GM19351 (cell line): Measurements from ENCODE around the gene MRPL55.

ENCODE experiments used
- ATAC-seq: cut with Tn5 transposase; IDR thresholded peaks from one replicate; pipeline ENCODE4 v1.9.1; 2021; ENCODE audit warnings: mild to moderate bottlenecking, moderate library complexity; ENCODE audit not compliant: unreplicated experiment

MRPL55 gene

GRCh38 chr1:228109073-228109961 lies at the start of gene MRPL55:
Gene MRPL55 (minus strand): TSS chr1:228109299. CDS start chr1:228108260, 1,039 bp downstream.
- peak; percentile 88 for ATAC-seq

DNA sequence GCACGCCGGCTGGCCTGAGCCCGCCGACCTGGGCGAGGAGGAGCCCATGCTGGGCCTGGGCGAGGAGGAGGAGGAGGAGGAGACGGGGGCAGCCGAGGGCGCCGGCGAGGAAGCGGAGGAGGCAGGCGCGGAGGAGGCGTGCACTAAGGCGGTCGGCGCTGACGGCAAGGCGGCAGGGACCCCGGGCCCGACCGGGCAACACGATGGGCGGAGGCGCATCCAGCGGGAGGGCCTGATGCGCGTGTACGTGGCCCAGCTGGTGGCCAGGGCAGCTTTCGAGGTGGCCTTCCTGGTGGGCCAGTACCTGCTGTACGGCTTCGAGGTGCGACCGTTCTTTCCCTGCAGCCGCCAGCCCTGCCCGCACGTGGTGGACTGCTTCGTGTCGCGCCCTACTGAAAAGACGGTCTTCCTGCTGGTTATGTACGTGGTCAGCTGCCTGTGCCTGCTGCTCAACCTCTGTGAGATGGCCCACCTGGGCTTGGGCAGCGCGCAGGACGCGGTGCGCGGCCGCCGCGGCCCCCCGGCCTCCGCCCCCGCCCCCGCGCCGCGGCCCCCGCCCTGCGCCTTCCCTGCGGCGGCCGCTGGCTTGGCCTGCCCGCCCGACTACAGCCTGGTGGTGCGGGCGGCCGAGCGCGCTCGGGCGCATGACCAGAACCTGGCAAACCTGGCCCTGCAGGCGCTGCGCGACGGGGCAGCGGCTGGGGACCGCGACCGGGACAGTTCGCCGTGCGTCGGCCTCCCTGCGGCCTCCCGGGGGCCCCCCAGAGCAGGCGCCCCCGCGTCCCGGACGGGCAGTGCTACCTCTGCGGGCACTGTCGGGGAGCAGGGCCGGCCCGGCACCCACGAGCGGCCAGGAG lies 49.3 kb upstream of the MRPL55 start:
- no peak for ATAC-seq

- ATAC-seq: no peak
Measured at GRCh38 chr1:228157729-228158126, 48.6 kb upstream of the MRPL55 start.

- ATAC-seq: no peak
Measured at GRCh38 chr1:228156941-228157728, 48.0 kb upstream of the MRPL55 start.

GRCh38 chr1:228156515-228156881 lies 47.4 kb upstream of the MRPL55 start:
- ATAC-seq: no peak

DNA sequence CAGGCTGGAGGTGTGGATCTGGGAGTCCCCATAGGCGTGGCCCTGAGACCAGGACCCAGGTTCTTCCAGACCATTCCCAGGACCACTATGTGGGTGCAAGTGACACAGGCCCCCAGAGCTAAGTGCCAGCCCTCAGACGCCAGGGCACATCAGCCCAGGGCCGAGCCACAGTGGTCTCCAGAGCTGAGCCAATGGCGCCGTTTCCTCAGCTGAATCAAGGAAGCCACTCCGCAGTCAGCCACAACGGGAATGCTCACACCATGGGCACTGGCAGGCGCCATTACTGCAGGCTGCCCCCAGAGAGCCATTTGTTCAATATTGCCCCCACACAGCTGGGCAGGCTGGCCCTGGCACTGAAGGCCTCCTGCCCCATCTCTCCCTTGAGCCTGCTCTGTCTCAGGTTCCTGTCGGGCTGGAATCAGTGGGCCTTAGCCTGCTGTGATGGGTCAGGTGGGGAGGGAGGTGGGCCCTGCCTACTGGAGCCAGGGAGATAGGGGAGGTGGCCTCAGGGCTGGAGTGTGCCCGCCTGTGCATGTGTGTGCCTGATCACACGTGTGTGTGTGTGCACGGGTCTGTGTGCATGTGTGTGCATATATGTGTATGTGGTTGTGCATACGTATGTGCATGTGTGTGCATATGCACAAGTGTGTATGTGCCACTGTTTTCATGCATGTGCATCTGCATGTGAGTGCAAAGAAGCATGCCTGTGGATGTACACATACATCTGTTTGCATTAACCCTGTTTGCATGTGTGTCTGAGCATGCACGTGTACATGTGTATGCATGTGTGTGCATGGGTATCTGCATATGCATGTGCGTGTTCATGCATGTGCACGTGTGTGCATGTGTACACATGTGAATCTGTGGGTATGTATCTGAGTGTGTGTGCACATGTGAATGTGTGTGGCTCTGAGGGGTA lies 46.8 kb upstream of the MRPL55 start:
- ATAC-seq: no peak

GRCh38 chr1:228154670-228155571 lies 45.8 kb upstream of the MRPL55 start:
- no peak for ATAC-seq

DNA sequence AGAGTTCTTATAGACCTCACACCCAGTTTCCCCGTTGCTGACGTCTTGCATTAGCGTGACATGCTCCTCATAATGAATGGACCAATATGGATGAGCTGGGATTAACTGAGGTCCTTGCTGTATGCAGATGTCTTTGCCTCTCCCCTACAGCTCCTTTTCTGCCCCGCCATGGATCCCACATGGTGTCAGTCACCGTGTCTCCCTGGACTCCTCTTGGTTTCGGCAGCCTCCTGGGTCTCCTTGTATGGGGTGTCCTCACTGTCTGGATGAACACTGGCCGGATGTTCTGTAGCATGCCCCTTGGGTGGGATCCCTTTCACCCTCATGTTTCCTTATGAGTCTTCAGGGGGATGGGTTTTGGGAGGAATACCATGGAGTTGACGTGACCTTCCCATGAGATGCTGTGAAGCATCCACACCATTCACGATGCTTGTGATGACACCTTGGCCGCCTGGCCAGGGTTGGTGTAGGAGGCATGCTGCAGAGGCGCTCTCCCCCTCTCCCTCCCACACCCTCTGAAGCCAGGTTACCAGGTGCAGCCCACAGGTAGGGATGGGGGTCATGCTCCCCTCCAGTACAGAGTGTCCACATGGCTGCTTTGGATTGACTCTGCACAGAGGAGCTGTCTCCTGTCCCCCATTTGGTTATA lies 45.0 kb upstream of the MRPL55 start:
- ATAC-seq: no peak

DNA sequence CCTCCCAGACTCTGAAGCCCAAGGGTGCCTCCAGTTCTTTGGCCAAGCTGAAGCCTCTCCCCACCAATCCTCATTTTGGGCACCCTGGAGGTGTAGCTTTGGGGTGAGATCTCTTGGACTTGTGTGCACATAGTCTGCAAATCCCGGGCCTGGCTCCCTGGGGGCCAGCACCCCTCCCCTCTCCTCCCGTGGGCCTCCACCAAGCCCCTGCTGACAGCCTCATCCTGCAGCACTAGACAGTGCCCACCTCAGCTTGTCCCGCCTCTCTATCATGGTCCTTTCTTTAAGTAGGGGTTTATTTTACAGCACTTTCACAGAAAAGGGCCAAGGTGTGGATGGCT lies 43.8 kb upstream of the MRPL55 start:
- no peak for ATAC-seq

DNA sequence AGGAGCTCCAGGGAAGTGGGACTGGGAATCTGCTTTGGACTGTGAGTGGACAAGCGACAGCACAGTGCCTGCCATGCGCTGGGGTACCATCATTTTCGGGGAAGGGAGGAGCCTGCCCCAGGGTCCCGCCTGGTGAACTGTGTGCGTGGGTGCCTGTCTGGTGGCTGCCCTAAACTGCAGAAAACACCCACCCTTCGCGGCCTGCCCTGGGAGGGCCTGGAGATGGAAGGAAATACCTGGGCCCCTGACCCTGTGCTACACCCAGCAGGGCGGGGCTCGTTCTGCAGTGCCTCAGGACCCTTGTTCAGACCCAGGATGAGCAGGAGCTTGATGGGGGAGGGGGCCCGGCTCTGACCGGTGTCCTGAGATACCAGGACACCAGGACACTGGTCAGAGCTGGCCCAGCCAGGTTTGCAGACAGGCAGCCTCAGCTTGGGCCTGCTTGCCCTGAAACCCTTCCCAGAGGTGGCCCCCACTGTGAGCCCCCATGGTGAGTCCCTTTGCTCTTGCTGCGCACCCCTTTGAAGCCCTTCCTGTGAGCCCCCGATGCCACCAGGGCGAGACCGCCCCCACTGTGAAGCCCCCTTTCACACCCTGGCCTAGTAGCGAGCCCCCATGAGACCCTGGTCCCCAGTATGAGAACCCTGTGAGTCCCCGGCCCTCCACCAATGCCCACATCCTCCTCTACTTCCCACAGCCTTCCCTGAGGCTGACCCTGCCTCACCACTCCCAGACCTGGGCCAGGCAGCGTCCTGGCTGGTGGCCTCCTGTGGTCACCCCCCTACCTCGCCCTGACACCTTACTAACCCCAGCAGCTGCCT lies 43.2 kb upstream of the MRPL55 start:
- ATAC-seq: no peak

DNA sequence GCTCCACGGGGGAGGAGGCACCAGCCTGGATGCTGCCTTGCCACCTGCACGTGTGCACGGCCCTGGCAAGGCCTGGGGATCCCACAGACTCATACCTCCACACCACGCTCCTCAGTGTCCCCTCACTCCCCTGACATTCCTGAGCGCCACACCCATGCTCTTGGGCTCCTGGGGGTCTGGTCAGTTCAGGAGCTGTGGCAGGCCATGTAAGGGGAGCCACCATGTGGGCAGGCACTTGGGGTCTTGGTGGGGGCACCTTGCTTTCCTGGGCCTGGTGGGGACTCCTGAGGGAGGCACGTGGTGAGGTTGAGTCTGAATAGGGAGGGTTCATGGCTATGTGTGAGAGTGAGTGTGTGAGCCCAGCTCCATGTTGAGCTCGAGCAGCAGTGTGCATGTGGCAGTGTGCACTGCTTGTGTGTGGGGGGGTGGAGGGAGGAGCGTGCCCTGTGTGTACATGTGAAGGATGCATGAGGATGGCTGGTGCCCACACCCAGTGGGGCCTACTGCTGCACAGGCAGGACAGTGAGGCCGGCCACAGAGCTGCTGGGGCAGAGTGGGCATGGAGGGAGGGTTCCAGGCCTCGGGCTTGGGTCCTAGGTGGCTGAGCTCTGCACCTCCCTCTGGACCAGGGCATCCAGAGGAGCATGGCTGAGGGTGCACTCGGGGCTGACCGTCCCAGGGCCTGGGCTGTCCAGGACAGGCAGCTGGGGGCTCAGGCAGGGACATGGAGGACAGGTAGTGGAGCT lies 42.3 kb upstream of the MRPL55 start:
- ATAC-seq: no peak

DNA sequence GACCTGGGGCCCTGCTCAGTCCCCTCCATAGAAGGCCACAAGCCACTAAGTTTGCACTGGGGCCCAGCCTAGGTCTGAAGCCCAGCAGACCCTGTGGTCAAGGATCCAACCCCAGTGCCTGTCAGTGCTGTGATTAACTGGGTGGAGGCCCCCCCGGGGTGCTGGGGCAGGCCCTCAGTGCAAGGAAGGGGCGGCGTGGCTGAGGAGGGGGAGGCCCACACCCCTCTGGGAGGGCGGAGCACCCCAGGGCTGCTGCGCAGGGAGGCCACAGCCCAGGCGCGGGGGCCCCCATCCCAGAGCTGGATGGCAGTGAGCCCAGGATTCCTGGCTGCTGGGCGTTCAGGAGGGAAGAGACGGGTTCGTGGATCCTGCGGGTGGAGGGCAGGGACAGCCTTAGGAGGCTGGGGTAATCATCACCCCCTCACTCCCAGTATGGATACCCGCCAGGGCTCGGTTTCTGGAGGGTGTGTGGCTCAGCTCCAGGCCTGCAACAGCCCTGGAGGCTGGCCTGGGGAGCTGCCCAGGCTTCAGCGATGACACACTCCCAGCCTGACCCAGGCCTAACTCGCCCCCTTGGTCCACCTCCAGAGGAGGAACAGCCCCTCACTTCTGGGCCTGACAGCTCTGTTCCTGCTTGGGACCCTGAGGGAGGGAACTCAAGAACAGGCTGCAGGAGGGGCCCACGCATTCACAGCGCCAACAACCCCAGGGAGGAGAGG lies 41.5 kb upstream of the MRPL55 start:
- no peak for ATAC-seq

GRCh38 chr1:228150120-228150460 lies 41.0 kb upstream of the MRPL55 start:
- ATAC-seq: no peak

- no peak for ATAC-seq
Measured at GRCh38 chr1:228149406-228150119, 40.5 kb upstream of the MRPL55 start, which contains the start of gene GJC2. Gene GJC2 (plus strand): TSS chr1:228149930. CDS start chr1:228157759, 7,829 bp downstream.

GRCh38 chr1:228148935-228149405 lies 39.9 kb upstream of the MRPL55 start:
- ATAC-seq: no peak
